Muscle of leg (tissue), 11 donors: ENCODE measurements around the gene HEXB. TPM values are rescaled to one million over a fixed set of nuclear protein-coding genes. Genes with fewer than 3 reads are reported as not detected.
"Not testable (repeated sequence)": the region's sequence is repeated elsewhere in the genome, so short reads cannot be mapped to it uniquely, and the experiment has no call there.

Experiments
- DNase-seq: peaks from one replicate; pipeline ENCODE4 v3.0.0; 2013
- H3K27ac ChIP-seq: one replicate; pipeline ENCODE4 v1.5.1; 2013; ENCODE audit warnings: mild to moderate bottlenecking, low read length, control low read depth
- H3K27me3 ChIP-seq: one replicate; pipeline ENCODE4 v1.6.1; 2013; ENCODE audit warnings: low read length; ENCODE audit not compliant: control insufficient read depth, insufficient read depth
- H3K36me3 ChIP-seq: one replicate; pipeline ENCODE4 v1.6.1; 2013; ENCODE audit warnings: low read length; ENCODE audit not compliant: control insufficient read depth, insufficient read depth
- H3K4me1 ChIP-seq: one replicate; pipeline ENCODE4 v1.6.1; 2013; ENCODE audit warnings: low read length; ENCODE audit not compliant: control insufficient read depth, insufficient read depth
- H3K4me3 ChIP-seq: one replicate; pipeline ENCODE4 v1.5.1; 2013; ENCODE audit warnings: low read length, control low read depth
- H3K9me3 ChIP-seq: replicated peaks from 2 replicates; pipeline ENCODE4 v1.6.1; 2013; ENCODE audit warnings: low read depth, low read length; ENCODE audit not compliant: control insufficient read depth
- WGBS: methylation state at CpG from one replicate; pipeline ENCODE4 v1.1.5; 2013; ENCODE audit warnings: missing lambda C conversion rate; ENCODE audit not compliant: insufficient coverage; 5-methylcytosine and 5-hydroxymethylcytosine counted together
- polyA plus RNA-seq, 8 donors: library from polyadenylated mRNA; unstranded; fragments of 120-200 nt; gene quantifications; one replicate each; pipeline versions ENCODE4 v1.2.1 to v1.2.3, GENCODE V29; 2013; ENCODE audit warnings: inconsistent platforms in 1 of 8, low replicate concordance in 1 of 8; ENCODE audit not compliant: insufficient read length in 8 of 8, insufficient read depth in 1 of 8
- total RNA-seq: library from RNA; stranded (reverse); fragments of 120-200 nt; gene quantifications from one replicate; pipeline ENCODE4 v1.2.4, GENCODE V29; 2013

HEXB gene
- total and polyA plus RNA-seq, 9 donors: 25.6 to 54.4 (median 39.2) TPM

GRCh38 chr5:74693191-74693590 lies 8.2 kb downstream of the HEXB start:
- Histone ChIP-seq H3K9me3 (no peaks in the 10 kb centered on the region), H3K36me3 (no peaks in the 10 kb centered on the region), H3K4me3 (no peak overlapping the region), H3K27me3 (no peaks in the 10 kb centered on the region), H3K4me1 (no peaks in the 10 kb centered on the region), H3K27ac (no peak overlapping the region)
- WGBS: 84% methylated on average over 3 of the region's 4 CpGs
- DNase-seq: no peak

DNA sequence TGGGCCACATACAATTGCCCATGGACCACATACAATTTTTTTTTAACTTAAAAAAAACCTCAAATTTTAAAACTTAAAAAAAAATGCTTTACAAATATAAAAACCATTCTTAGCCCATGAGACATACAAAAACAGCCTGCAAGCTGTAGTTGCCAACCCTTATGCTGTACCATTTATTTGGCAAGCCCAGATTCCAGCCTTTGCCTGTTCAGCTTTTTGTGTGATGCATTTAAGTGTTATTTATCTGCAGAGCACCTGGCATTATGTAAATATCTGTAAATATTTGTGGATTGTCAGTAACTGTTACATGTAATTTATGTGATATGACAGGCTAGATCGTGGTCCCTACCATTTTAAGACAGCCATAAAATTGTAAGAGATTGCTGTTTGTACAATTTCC lies 32.6 kb downstream of the HEXB start:
- WGBS: no CpG with 5 or more reads among the region's 1 CpG
- H3K36me3 ChIP-seq: peaks cover 13% of the 10 kb centered on the region

DNA sequence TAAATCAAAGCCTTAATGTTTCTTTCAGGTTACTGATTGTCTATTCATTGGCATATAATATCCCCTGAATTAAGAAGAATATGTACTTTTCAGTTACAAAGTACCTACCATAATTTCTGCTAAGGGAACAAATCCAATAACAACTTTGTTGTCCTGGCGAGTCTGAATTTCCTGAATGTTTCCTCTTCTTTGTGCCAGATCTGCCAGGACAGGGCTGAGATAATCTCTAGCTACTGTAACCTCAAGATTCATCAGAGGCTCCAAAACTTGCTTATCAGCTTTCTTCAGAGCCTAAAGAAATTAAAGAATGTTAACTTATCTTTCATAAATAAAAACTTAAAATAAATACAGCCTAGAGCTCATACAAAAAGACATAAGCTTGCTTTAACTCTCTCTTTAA lies 37.2 kb downstream of the HEXB start:
- Histone ChIP-seq H3K4me1 (no peaks in the 10 kb centered on the region), H3K27ac (no peak overlapping the region), H3K36me3 (peaks cover 29% of the 10 kb centered on the region), H3K27me3 (no peaks in the 10 kb centered on the region), H3K4me3 (no peak overlapping the region), H3K9me3 (no peaks in the 10 kb centered on the region)
- WGBS: 100% methylated on average over 1 of the region's 1 CpG
- DNase-seq: no peak

More for the DNA sequence above, 32.6 kb downstream of the HEXB start:
- Histone ChIP-seq H3K27ac (no peak overlapping the region), H3K27me3 (no peaks in the 10 kb centered on the region), H3K4me3 (no peak overlapping the region), H3K4me1 (no peaks in the 10 kb centered on the region), H3K9me3 (no peaks in the 10 kb centered on the region)
- no peak for DNase-seq

GRCh38 chr5:74725331-74725730 lies 40.3 kb downstream of the HEXB start:
- DNase-seq: no peak
- Histone ChIP-seq H3K36me3 (peaks cover 24% of the 10 kb centered on the region), H3K27ac (no peak overlapping the region), H3K4me1 (no peaks in the 10 kb centered on the region), H3K9me3 (no peaks in the 10 kb centered on the region), H3K27me3 (no peaks in the 10 kb centered on the region), H3K4me3 (no peak overlapping the region)
- WGBS: 100% methylated on average over 1 of the region's 1 CpG

DNA sequence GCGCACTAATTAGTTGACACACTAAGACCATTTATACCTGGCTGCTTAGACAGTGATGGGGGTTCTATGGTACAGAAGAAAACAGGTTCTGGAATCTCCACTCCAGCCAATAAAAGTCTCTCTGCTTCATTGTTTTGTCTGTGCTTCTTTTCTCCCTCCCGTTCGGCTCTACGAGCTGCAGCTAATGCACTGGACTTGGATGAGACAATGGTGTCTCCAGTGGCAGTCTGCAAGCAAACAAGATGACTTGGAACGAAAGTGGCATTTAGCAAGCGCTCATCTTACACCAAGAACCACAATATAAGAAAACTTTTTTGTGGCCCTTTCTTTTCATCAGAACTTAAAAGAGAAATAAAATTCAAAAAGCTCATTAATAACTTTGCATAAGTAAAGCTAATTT lies 51.7 kb downstream of the HEXB start:
- Histone ChIP-seq H3K9me3 (no peaks in the 10 kb centered on the region), H3K27ac (no peak overlapping the region), H3K36me3 (peaks cover 19% of the 10 kb centered on the region), H3K4me1 (no peaks in the 10 kb centered on the region), H3K27me3 (no peaks in the 10 kb centered on the region), H3K4me3 (no peak overlapping the region)
- WGBS: 78% methylated on average over 3 of the region's 6 CpGs
- no peak for DNase-seq

DNA sequence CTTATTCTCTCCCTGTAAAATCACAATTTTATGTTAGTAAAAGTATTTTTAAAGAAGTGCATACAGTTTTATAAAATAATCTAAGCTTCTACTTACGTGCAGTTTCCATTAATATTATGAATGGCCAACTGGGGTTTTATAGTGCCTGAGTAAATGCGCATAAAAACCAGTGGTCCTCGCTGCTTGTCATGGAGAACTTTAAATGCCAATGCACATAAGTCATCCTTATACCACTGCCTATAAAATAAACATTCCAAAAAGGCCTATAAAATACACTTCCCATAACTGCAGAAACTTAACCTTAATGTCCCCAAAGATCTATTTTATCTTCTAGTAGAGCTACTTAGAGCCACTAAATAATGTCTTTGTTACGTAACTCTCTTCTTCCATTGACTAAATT lies 53.4 kb downstream of the HEXB start:
- Histone ChIP-seq H3K4me1 (no peaks in the 10 kb centered on the region), H3K27ac (no peak overlapping the region), H3K27me3 (no peaks in the 10 kb centered on the region), H3K4me3 (no peak overlapping the region), H3K9me3 (no peaks in the 10 kb centered on the region), H3K36me3 (peaks cover 18% of the 10 kb centered on the region)
- no CpG with 5 or more reads among the region's 4 CpGs for WGBS
- DNase-seq: no peak

DNA sequence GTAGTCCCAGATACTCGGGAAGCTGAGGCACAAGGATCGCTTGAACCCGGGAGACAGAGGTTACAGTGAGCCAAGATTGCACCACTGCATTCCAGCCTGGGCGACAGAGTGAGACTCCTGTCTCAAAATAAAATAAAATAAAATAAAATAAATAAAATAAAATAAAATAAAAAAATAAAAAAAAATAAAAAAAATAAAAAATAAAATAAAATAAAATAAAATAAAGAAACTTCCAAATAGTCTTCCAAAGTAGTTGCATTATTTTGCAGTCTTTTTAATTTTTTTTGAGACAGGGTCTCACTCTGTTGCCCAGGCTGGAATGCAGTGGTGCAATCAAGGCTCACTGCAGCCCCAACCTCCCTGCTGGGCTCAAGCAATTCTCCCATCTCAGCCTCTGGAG lies 63.7 kb downstream of the HEXB start:
- 100% methylated on average over 3 of the region's 4 CpGs for WGBS
- not testable (repeated sequence) for H3K27me3 ChIP-seq

GRCh38 chr5:74761241-74761640 lies 76.2 kb downstream of the HEXB start:
- no peak for DNase-seq
- Histone ChIP-seq H3K36me3 (peaks cover 17% of the 10 kb centered on the region), H3K27ac (no peak overlapping the region), H3K4me3 (no peak overlapping the region), H3K27me3 (no peaks in the 10 kb centered on the region), H3K9me3 (peaks cover 6% of the 10 kb centered on the region), H3K4me1 (peaks cover 9% of the 10 kb centered on the region)
- WGBS: no CpG with 5 or more reads among the region's 1 CpG

More for the DNA sequence above, 63.7 kb downstream of the HEXB start:
- H3K4me1 ChIP-seq, H3K9me3 ChIP-seq, H3K4me3 ChIP-seq, H3K27ac ChIP-seq, DNase-seq: not testable (repeated sequence)
- peaks cover 18% of the 10 kb centered on the region for H3K36me3 ChIP-seq

DNA sequence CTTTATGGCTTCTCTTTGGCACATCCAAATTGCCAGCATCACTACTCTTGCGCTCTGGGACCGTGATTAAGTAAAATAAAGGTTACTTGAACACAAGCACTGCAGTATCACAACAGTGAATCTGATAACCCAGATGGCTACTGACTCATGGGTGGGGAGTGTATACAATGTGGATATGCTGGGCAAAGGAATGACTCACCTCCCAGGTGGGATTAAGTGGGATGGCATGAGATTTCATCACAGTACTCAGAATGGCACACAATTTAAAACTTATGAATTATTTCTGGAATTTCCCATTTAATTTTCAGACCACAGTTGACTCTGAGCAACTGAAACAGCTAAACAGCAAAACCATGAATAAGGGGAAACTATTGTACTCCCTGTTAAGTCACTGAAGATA lies 77.6 kb downstream of the HEXB start:
- no peaks in the 10 kb centered on the region for H3K9me3 ChIP-seq
- no peak overlapping the region for H3K4me3 ChIP-seq
- peaks cover 11% of the 10 kb centered on the region for H3K36me3 ChIP-seq
- no CpG with 5 or more reads among the region's 2 CpGs for WGBS
- DNase-seq: no peak
- no peaks in the 10 kb centered on the region for H3K27me3 ChIP-seq
- no peak overlapping the region for H3K27ac ChIP-seq
- peaks cover 9% of the 10 kb centered on the region for H3K4me1 ChIP-seq

DNA sequence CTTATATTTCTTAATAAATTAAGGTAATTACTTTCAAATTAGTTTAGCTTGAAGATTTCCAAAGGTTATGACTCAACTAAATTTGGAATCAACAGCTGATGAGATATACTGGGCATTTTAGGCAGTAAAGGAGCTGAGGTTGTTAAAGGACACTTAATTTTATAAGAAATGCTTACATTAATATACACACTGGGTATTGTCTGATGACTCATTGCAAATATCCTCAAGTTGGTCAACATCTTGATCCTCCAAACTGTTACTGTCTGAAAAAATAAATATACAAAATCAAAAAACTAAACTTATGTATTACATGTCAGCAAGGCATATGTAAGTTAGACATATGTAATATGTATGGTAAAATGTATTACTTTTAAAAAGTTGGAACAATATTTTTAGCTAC lies 78.5 kb downstream of the HEXB start:
- no peak overlapping the region for H3K4me3 ChIP-seq
- no peak for DNase-seq
- no peaks in the 10 kb centered on the region for H3K9me3 ChIP-seq
- no peak overlapping the region for H3K27ac ChIP-seq
- H3K36me3 ChIP-seq: peaks cover 7% of the 10 kb centered on the region
- H3K4me1 ChIP-seq: peaks cover 14% of the 10 kb centered on the region
- no peaks in the 10 kb centered on the region for H3K27me3 ChIP-seq

DNA sequence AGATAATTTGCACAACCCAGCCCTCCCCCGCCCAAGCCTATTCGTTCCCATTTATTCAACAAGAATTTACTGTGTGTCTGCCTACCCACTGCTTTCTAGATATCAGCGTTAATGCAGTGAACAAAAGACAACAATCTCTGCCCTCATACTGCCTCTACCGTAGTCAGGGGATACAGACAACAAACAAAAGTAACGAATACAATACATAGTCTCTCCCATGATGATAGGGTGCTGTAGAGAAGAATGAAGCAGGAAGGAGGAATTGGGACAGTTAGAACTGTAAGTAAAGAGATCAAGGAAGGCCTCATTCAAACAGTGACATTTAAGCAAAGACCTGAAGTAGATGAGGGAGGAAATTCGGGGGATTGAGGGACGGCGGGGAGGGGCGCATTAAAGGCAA lies 80.2 kb downstream of the HEXB start:
- no peaks in the 10 kb centered on the region for H3K9me3 ChIP-seq
- H3K36me3 ChIP-seq: peaks cover 6% of the 10 kb centered on the region
- H3K27ac ChIP-seq: no peak overlapping the region
- DNase-seq: no peak
- no peak overlapping the region for H3K4me3 ChIP-seq
- peaks cover 14% of the 10 kb centered on the region for H3K4me1 ChIP-seq
- no peaks in the 10 kb centered on the region for H3K27me3 ChIP-seq
- WGBS: 100% methylated on average over 2 of the region's 9 CpGs
